GM21367 (cell line): Measurements from ENCODE around the gene NPPA.
"Not testable (repeated sequence)": the region's sequence is repeated elsewhere in the genome, so short reads cannot be mapped to it uniquely, and the experiment has no call there.

Experiments
- ATAC-seq: cut with Tn5 transposase; IDR thresholded peaks from one replicate; pipeline ENCODE4 v1.9.1; 2021; ENCODE audit not compliant: unreplicated experiment

The NPPA gene

GRCh38 chr1:11847667-11848372, at the start of gene NPPA:
Gene NPPA (minus strand): TSS chr1:11847783. CDS start chr1:11847684, 99 bp downstream.
- ATAC-seq, result no peak

- not testable (repeated sequence) for ATAC-seq
Observed at GRCh38 chr1:11894501-11894900, 46.9 kb upstream of the NPPA start.

DNA sequence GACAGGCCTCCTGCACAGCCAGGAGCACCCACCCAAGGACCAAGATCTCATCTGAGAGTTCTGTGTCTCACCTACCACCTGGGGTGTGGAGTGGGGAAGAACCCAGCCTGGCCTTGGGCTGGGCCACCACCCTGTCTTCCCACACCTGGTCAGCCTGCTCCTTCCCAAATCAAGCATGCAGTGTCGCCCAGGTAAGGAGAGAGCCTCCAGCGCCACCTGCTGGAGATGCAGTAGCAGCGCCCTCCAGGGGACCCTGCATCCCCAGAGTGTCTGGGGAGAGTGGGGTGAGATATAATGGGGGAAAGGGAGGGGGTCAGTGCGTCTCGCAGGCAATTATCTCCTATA, 46.3 kb upstream of the NPPA start:
- no peak for ATAC-seq

DNA sequence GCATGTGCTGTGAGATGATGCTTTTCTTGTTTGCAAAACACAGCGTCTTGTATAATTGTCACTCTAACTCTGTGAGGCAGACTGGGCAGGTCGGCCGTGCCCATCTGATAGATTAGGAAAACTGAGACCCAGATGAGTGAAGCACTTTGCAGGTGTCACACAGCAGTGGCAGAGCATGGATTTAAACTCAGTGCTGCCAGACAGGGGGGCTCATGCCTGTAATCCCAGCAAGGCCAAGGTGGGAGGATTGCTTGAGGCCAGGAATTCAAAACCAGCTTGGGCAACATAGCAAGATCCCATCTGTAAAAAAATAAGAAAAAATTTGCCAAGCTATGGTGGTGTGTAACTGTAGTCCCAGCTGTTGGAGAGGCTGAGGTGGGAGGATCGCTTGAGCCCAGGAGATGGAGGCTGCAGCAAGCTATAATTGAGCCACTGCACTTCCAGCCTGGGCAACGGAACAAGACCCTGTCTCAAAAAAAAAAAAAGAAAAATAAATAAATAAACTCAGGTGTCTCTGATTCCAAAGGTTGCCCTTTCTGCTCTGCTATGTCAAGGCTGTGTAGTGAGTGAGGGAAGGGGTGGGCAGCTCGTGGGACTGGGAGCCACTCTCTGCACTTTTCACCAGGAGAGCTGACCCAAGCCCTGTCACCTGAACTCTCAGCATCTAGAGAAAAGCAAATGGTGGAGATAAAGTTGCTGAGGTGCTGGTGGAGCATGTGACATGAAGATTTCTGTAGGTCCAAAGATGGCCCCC, 44.0 kb upstream of the NPPA start:
- ATAC-seq, result no peak

- ATAC-seq, result no peak
Observed at GRCh38 chr1:11888877-11889208, 41.3 kb upstream of the NPPA start.

DNA sequence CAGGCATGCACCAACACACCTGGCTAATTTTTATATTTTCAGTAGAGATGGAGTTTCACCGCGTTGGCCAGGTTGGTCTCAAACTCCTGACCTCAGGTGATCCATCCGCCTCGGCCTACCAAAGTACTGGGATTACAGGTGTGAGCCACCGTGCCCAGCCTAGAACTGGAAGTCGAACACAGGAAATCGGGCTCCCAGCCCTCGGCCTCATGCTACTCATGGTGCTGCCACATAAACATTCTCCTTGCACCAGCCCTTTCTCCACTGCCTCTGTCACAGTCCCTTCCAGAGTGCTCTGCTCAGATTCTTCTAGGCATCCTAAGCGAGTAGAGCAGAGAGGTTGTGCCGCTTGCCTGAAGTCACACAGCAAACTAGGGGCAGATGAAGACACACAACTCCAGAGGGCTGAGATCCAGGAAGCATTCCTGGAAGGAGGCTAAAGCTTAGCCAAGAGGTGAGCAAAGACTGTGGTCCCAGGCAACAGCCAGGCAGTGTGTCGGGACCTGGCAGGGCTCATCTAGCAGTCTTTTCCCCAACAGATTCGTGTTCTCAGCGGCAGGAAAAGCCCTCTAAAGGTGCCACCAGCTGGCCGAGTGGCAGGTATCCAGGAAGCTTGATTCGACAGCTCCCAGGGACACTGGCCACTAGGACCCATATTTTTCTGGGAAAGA, 40.8 kb upstream of the NPPA start:
- ATAC-seq, result no peak

DNA sequence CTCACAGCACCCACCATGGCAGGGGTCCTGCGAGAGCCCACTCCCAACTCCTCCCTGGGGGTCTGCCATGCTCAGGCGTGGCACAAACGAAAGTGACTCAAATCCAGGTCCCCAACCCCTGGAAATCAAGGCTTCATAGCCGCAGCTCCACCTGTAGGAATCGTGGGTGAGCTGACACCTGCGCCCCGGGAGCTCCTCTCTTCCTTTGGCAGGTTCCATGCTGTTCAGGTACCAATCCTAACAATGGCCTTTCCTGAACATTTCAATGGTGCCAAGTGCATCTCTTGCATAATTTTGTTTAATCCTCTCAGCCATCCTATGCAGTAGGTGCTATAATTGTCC, 40.1 kb upstream of the NPPA start:
- ATAC-seq, result no peak

GRCh38 chr1:11886986-11887665, 39.5 kb upstream of the NPPA start:
- no peak for ATAC-seq

GRCh38 chr1:11885916-11886315, 38.3 kb upstream of the NPPA start:
- no peak for ATAC-seq

- ATAC-seq, result no peak
Observed at GRCh38 chr1:11882814-11883538, 35.4 kb upstream of the NPPA start.

DNA sequence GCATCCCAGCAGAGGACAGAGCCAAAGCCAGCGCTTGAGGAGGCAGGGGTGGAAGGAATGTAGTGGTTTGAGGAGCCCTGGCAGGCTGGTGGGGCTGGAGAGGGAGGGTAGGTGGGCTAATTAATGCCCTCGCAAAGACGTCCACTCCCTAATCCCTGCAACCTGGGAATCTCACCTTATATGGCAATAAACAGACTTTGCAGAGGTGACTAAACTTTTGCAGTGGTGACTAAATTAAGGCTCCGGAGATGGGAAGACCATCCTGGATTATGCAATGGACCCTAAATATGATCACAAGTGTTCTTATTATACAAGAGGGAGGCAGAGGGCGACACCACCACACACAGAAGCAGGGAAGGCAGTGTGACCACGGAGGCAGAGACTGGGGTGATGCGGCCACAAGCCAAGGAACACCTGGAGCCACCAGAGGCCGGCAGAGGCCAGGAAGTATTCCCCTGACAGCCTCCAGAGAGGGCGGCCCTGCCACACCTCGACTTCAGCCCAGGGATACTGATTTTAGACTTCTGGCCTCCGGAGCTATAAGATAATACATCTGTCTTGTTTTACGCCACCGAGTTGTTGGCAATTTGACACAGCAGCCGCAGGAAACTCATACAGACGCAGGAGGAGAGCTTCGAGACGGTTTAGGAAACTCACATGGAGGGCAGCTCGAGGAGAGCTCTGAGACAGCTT, 34.3 kb upstream of the NPPA start:
- ATAC-seq, result no peak

DNA sequence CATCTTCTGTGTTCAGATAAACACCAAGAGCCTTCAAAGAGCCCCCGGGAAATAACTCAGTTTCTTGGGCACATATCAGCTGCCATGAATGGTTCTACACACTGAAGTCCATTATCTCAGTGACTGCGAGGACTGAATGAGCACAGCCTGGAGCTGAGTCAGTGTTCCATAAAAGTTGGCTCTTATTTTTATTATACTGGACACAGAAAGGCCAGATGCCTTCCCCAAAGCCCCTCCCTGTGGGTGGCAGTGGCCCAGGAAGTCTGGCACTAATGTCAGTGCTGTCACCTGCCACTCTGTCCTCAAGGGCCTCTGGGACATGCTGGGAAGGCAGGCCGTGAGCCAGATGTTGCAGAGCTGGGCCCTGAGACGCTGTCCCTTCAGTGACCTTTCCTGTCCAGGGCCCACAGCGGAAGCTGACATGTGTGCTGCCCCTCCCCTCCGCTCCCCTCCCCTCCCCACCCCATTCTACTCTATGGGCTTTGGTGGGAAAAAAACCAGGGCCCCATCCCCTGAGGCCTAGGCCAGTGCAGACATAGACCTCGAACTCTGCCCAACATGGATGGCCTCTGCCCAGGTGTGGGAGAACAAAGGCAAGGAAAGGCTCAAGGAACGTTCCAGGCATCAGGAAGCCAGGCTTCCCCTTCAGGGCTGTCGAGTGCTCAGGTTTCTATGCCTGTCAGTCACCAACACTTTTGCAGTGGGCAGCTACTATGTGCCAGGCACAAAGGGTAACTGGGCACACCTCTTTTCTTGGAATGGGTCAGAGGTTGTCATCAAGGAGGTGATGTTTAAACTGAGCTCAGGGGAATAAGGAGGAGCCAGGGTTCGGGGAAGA, 33.5 kb upstream of the NPPA start:
- no peak for ATAC-seq

GRCh38 chr1:11880181-11880575, 32.6 kb upstream of the NPPA start:
- ATAC-seq, result no peak

DNA sequence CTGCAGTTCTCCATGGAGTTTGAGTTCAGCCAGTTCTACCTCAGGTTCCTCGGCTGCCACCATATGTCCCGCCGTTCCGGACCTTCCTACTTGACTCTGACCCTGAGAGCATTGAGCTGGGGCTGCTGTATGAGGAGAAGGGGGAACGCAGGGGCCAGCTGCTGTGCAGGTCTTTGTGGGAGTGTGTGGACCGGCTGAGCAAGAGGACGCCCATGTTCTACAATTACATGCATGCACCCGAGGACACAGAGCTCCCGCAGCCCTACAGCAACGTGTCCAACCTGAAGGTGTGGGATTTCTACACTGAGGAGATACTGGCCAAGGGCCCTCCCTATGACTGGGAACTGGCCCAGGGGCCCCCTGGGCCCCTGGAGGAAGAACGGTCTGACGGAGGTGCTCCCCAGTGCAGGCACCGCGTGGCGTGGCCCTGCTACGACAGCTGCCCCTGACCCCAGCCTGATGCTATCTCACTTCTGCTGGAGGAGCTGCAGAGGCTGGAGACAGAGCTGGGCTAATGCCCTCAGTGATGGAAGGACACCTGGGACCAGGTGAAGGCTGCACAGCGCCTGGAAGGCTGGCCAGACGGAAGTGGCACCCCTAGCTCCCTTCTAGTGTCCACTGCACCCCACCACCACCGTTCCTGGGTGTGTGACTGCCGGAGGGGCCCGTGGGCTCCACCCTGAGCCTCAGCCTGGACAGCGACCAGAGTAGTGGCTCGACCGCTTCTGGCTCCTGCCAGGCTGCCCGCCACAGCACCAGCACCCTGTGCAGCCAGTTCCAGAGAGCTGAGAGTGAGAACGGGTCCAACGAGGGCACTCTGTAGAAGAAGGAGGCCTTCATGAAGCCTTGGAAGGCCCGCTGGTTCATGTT, 32.0 kb upstream of the NPPA start:
- ATAC-seq, result no peak

DNA sequence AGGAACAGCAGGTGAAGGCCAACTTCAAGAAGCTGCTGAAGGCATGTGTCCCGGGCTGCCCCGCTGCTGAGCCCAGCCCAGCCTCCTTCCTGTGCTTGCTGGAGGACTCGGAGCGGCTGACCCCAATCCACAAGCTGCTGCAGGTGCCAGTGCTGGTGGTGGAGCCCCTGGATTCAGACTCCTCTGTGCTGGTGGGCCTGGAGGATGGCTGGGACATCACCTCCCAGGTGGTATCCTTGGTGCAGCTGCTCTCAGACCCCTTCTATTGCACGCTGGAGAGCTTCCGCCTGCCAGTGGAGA, 31.3 kb upstream of the NPPA start:
- no peak for ATAC-seq

DNA sequence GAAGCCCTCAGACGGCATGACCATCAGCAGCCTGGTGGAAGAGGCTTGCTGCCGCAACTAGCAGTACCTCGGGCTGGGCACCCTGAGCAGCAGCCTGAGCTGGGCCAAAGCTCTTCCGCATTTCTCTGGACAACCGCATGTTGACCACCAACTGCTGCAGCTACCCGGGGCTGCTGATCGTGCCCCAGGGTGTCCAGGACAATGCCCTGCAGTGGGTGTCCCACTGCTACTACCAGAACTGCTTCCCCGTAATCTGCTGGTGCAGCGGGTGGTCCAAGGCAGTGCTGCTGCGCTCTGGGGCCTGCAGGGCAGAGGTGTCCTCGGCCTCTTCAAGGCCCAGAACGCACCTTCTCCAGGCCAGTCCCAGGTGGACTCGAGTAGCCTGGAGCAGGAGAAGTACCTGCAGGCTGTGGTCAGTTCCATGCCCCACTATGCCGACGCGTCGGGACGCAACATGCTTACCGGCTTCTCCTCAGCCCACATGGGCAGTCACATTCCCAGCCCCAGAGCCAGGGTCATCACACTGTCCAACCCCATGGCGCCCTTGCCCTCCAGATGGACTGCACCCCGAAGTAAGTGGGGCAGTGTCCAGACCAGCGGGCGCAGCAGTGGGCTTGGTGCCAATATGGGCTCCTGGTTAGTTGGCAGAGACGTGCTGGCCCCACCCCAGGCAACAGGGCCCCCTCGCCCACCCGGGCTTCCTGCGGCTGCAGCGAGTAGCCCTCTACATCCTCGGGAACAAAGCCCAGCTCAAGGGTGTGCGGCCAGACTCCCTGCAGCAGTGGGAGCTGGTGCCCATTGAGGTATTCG, 30.7 kb upstream of the NPPA start:
- no peak for ATAC-seq

DNA sequence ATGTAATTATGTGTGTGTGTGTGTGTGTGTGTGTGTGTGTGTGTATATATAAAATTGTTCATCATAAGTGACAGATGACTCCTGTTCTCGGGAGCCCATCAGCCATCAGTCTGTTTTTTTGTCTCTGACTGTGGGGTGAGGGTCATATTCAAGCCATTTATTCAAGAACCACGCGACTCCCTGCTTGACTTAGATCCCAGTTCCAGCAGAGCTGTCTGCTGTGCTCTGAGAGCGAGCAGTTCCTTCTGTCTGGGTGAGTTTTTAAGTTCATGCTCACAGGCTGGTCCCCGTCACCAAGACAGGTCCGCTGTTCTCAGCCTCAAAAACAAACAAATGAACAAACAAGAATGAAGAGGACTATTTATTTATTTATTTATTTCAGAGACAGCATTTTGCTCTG, 29.5 kb upstream of the NPPA start:
- ATAC-seq, result no peak

GRCh38 chr1:11875094-11875493, 27.5 kb upstream of the NPPA start:
- no peak for ATAC-seq
